ENCODE measurements around the gene ZBTB20.
"Not testable (repeated sequence)": the region's sequence is repeated elsewhere in the genome, so short reads cannot be mapped to it uniquely, and the experiment has no call there.

ZBTB20 gene

GRCh38 chr3:115147329-115148141 is 447 bp upstream of the ZBTB20 start:
- FAIRE-seq (peak; percentile 89), DNase-seq (ENCODE audit: low spot score) (peak; percentile 98)

- peak; percentile 82 for FAIRE-seq
- peak; percentile 62 for DNase-seq (ENCODE audit: low spot score)
These were observed 1.1 kb downstream of the ZBTB20 start for GRCh38 chr3:115146032-115146417.

GRCh38 chr3:115141033-115141757 is 5.9 kb downstream of the ZBTB20 start:
- DNase-seq (ENCODE audit: low spot score) (no peak), FAIRE-seq (no peak)

- FAIRE-seq (no peak), DNase-seq (ENCODE audit: low spot score) (no peak)
These were observed 8.0 kb downstream of the ZBTB20 start for GRCh38 chr3:115139072-115139471.

GRCh38 chr3:115134648-115135347 is 12.3 kb downstream of the ZBTB20 start:
- no peak for FAIRE-seq

GRCh38 chr3:115127208-115127607 is 19.9 kb downstream of the ZBTB20 start:
- DNase-seq (ENCODE audit: low spot score) (no peak), FAIRE-seq (no peak)

More at GRCh38 chr3:115134648-115135347, 12.3 kb downstream of the ZBTB20 start:
- no peak for DNase-seq (ENCODE audit: low spot score)

- FAIRE-seq (no peak), DNase-seq (ENCODE audit: low spot score) (no peak)
These were observed 26.5 kb downstream of the ZBTB20 start for GRCh38 chr3:115120597-115120996.

GRCh38 chr3:115113367-115113766 is 33.7 kb downstream of the ZBTB20 start:
- FAIRE-seq = no peak

GRCh38 chr3:115111632-115112031 is 35.5 kb downstream of the ZBTB20 start:
- FAIRE-seq (peak; percentile 52), DNase-seq (ENCODE audit: low spot score) (no peak)

More at GRCh38 chr3:115113367-115113766, 33.7 kb downstream of the ZBTB20 start:
- no peak for DNase-seq (ENCODE audit: low spot score)

- DNase-seq (ENCODE audit: low spot score) (no peak), FAIRE-seq (no peak)
These were observed 36.3 kb downstream of the ZBTB20 start for GRCh38 chr3:115110830-115111229.

- not testable (repeated sequence) for DNase-seq (ENCODE audit: low spot score); FAIRE-seq
These were observed 37.0 kb downstream of the ZBTB20 start for GRCh38 chr3:115110066-115110465.

- FAIRE-seq = no peak
- DNase-seq (ENCODE audit: low spot score) = no peak
These were observed 38.5 kb downstream of the ZBTB20 start for GRCh38 chr3:115108614-115109013.

- no peak for DNase-seq (ENCODE audit: low spot score)
- no peak for FAIRE-seq
These were observed 45.0 kb downstream of the ZBTB20 start for GRCh38 chr3:115102046-115102445.

GRCh38 chr3:115100806-115101205 is 46.3 kb downstream of the ZBTB20 start:
- FAIRE-seq (no peak), DNase-seq (ENCODE audit: low spot score) (no peak)

GRCh38 chr3:115099986-115100571 is 47.0 kb downstream of the ZBTB20 start:
- no peak for FAIRE-seq
- DNase-seq (ENCODE audit: low spot score) = peak; percentile 21

- no peak for DNase-seq (ENCODE audit: low spot score)
- FAIRE-seq = no peak
These were observed 47.7 kb downstream of the ZBTB20 start for GRCh38 chr3:115099134-115099985.

GRCh38 chr3:115098354-115099073 is 48.6 kb downstream of the ZBTB20 start:
- no peak for FAIRE-seq
- DNase-seq (ENCODE audit: low spot score) = no peak

- no peak for FAIRE-seq
These were observed 51.9 kb downstream of the ZBTB20 start for GRCh38 chr3:115095236-115095635.

GRCh38 chr3:115092220-115092791 is 54.8 kb downstream of the ZBTB20 start:
- DNase-seq (ENCODE audit: low spot score) = peak; percentile 27
- FAIRE-seq = no peak

More at GRCh38 chr3:115095236-115095635, 51.9 kb downstream of the ZBTB20 start:
- no peak for DNase-seq (ENCODE audit: low spot score)
